ENCODE measurements around the gene GLIPR1.

DNA sequence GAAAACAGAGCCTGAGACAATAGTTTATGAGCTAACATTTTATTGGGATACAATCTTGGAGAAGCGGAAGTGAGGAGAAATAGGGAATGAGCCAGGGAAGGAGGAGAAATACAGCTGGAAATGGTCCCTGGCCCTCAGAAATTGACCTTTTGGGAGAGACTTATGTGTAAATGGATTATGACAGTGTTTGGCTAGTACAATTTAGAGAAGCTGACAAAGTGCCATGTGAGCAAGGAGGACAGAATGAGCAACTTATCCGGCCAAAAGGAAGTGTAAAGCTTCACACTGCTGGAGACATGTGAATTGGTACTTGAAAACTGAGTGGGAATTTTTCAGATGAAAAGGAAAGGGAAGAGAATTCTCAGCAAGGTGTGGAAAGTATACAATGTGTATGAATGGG is 2.9 kb downstream of the GLIPR1 start:
- TF ChIP-seq GATA2 (IDR thresholded peaks at IDR 0.05; ENCODE audit: low read depth, low read length) (no peak), GATA3 (IDR thresholded peaks at IDR 0.05; ENCODE audit: low read depth, low read length) (no peak)
